Fibroblast of lung (primary cell): ENCODE measurements around the gene PRSS33. TPM values are rescaled to one million over a fixed set of nuclear protein-coding genes. Genes with fewer than 3 reads are reported as not detected.

Experiments used
- DNase-seq, 2 donors: peaks; one replicate each; pipeline versions ENCODE4 v3.0.0 to v3.0.0-alpha.2; 2010; ENCODE audit warnings: low read depth in 2 of 2
- H2AFZ ChIP-seq: 2 replicates; pipeline ENCODE4 v1.5.1; 2012; ENCODE audit warnings: low read length, control low read depth, inconsistent platforms
- H3K27ac ChIP-seq: 2 replicates; pipeline ENCODE4 v1.5.1; 2011; ENCODE audit warnings: low read length, control low read depth; ENCODE audit not compliant: insufficient read depth
- H3K27me3 ChIP-seq: 2 replicates; pipeline ENCODE4 v1.5.1; 2011; ENCODE audit warnings: mild to moderate bottlenecking, low read length; ENCODE audit not compliant: control insufficient read depth, insufficient read depth
- H3K36me3 ChIP-seq: 2 replicates; pipeline ENCODE4 v1.5.1; 2011; ENCODE audit warnings: low read length; ENCODE audit not compliant: control insufficient read depth, insufficient read depth
- H3K4me1 ChIP-seq: 2 replicates; pipeline ENCODE4 v1.5.1; 2011; ENCODE audit warnings: low read length; ENCODE audit not compliant: control insufficient read depth, insufficient read depth; ENCODE audit errors: extremely low read depth
- H3K4me2 ChIP-seq: 2 replicates; pipeline ENCODE4 v1.5.1; 2011; ENCODE audit warnings: low read length, control low read depth; ENCODE audit not compliant: insufficient read depth; ENCODE audit errors: extremely low read depth
- H3K4me3 ChIP-seq, 4 experiments: fragments of 200-600 bp in 1 of 4; sonication (generic) in 1 of 4; replicated peaks in 1 of 4; 2 replicates each; pipeline ENCODE4 v1.5.1; 2011 to 2016; ENCODE audit warnings: low read length in 4 of 4, low read depth in 3 of 4, mild to moderate bottlenecking in 3 of 4, control low read depth in 2 of 4, inconsistent platforms in 1 of 4, mixed read lengths in 1 of 4; ENCODE audit not compliant: insufficient read depth in 1 of 4; ENCODE audit errors: control extremely low read depth in 1 of 4
- H3K79me2 ChIP-seq: 2 replicates; pipeline ENCODE4 v1.5.1; 2012; ENCODE audit warnings: mild to moderate bottlenecking, low read length, inconsistent platforms; ENCODE audit not compliant: control insufficient read depth, insufficient read depth
- H3K9ac ChIP-seq: 2 replicates; pipeline ENCODE4 v1.5.1; 2011; ENCODE audit warnings: mild to moderate bottlenecking, low read length, control low read depth; ENCODE audit not compliant: insufficient read depth
- H3K9me3 ChIP-seq: 2 replicates; pipeline ENCODE4 v1.5.1; 2012; ENCODE audit warnings: low read depth, low read length; ENCODE audit not compliant: control insufficient read depth, insufficient read depth
- H4K20me1 ChIP-seq: 2 replicates; pipeline ENCODE4 v1.5.1; 2011; ENCODE audit warnings: low read length; ENCODE audit not compliant: control insufficient read depth, insufficient read depth; ENCODE audit errors: extremely low read depth
- CTCF ChIP-seq, 2 donors: IDR thresholded peaks in 1 of 2; conservative IDR thresholded peaks in 1 of 2; 1 replicate in 1 of 2; 2 replicates in 1 of 2; pipeline ENCODE4 v1.5.1; 2011 to 2012; ENCODE audit warnings: low read length in 2 of 2, control low read depth in 1 of 2, inconsistent platforms in 1 of 2, low read depth in 1 of 2, mild to moderate bottlenecking in 1 of 2
- EZH2 ChIP-seq: IDR thresholded peaks from 2 replicates; pipeline ENCODE4 v1.5.1; 2012; ENCODE audit warnings: low read length, control low read depth, mild to moderate bottlenecking; ENCODE audit errors: missing control alignments
- polyA plus RNA-seq, 2 donors: library from polyadenylated mRNA; depleted of rRNA in 1 of 2; stranded (reverse) in 1 of 2; unstranded in 1 of 2; fragments of >200 nt; gene quantifications; 2 replicates each; pipeline ENCODE4 v1.2.1, GENCODE V29; 2011 to 2012; ENCODE audit warnings: missing spikeins in 1 of 2
- total RNA-seq: library from RNA; depleted of rRNA; stranded (reverse); fragments of >200 nt; gene quantifications from 2 replicates; pipeline ENCODE4 v1.2.1, GENCODE V29; 2014

Gene PRSS33
- total and polyA plus RNA-seq, 2 donors (not counting 1 experiment from before 2014, with no cell fraction given): not detected

- Histone ChIP-seq H3K4me3 (peak overlapping the region; percentile 80 to 91 (median 86)), H2AFZ (no peak overlapping the region), H3K27ac (peak overlapping the region; percentile 100), H3K4me2 (peak overlapping the region; percentile 94), H3K36me3 (peaks cover 7% of the 10 kb centered on the region), H4K20me1 (peaks cover 10% of the 10 kb centered on the region), H3K9me3 (no peaks in the 10 kb centered on the region), H3K9ac (peak overlapping the region; percentile 98), H3K79me2 (peaks cover 52% of the 10 kb centered on the region), H3K4me1 (no peaks in the 10 kb centered on the region), H3K27me3 (no peaks in the 10 kb centered on the region)
- TF ChIP-seq EZH2: no peak
- no peak for TF ChIP-seq CTCF (conservative IDR thresholded peaks at IDR 0.05 in 1 of 2, IDR thresholded peaks at IDR 0.05 in 1 of 2; ENCODE audit: low read depth in 1 of 2, low read length in 2 of 2)
- DNase-seq: peak; percentile 66 to 85
Observed at GRCh38 chr16:2752850-2753732, 34.3 kb downstream of the PRSS33 start.

GRCh38 chr16:2752035-2752849, 35.1 kb downstream of the PRSS33 start, which contains the start of gene SRRM2:
Gene SRRM2 (plus strand): TSS chr16:2752638. CDS start chr16:2756365, 3,727 bp downstream.
- Histone ChIP-seq H3K4me3 (peak within 1 kb of the TSS; percentile 80 to 91 (median 86)), H3K4me1 (no peaks in the 10 kb centered on the region), H3K27ac (peak within 1 kb of the TSS; percentile 100), H3K36me3 (peaks cover 2% of the 10 kb centered on the region), H3K9ac (peak within 1 kb of the TSS; percentile 98), H3K79me2 (peaks cover 43% of the 10 kb centered on the region), H3K4me2 (peak within 1 kb of the TSS; percentile 94), H2AFZ (peak within 1 kb of the TSS; percentile 100), H3K27me3 (no peaks in the 10 kb centered on the region), H3K9me3 (no peaks in the 10 kb centered on the region), H4K20me1 (peaks cover 9% of the 10 kb centered on the region)
- TF ChIP-seq CTCF (conservative IDR thresholded peaks at IDR 0.05 in 1 of 2, IDR thresholded peaks at IDR 0.05 in 1 of 2; ENCODE audit: low read depth in 1 of 2, low read length in 2 of 2) (no peak), EZH2 (no peak)
- DNase-seq: peak; percentile 95 to 98

DNA sequence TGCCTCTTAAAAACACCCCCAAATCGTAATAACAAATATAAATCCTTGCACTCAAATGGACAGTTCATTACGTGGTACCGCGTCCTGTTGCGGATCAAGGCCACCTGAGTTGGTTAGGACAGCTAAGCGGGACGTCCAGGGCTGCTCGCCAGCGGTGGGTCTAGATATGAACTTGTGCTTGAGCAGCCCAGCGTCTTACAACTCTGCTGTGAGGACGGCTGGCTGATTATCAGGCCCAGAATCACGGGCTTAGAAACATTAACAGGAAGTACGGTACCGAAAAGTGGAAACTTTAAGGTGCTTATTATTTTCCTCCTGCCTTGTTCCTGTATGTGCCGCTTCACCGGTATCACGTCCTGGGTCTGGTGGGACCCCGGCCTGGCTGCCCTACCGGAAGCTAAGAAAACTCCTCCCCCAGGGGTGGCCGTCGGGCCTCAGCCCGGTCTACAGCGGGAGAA, 35.8 kb downstream of the PRSS33 start:
- TF ChIP-seq CTCF (conservative IDR thresholded peaks at IDR 0.05 in 1 of 2, IDR thresholded peaks at IDR 0.05 in 1 of 2; ENCODE audit: low read depth in 1 of 2, low read length in 2 of 2) (no peak), EZH2 (no peak)
- H3K79me2 ChIP-seq: peaks cover 37% of the 10 kb centered on the region
- DNase-seq: peak in 1 of 2 donors; percentile 20

More for the DNA sequence above, 35.8 kb downstream of the PRSS33 start:
- H3K9me3 ChIP-seq: no peaks in the 10 kb centered on the region
- H3K9ac ChIP-seq: peak overlapping the region; percentile 98
- no peaks in the 10 kb centered on the region for H3K4me1 ChIP-seq
- H4K20me1 ChIP-seq: peaks cover 5% of the 10 kb centered on the region
- peak overlapping the region; percentile 49 for H2AFZ ChIP-seq
- peak overlapping the region; percentile 100 for H3K27ac ChIP-seq
- H3K36me3 ChIP-seq: no peaks in the 10 kb centered on the region
- H3K4me2 ChIP-seq: peak overlapping the region; percentile 60
- H3K4me3 ChIP-seq: peak overlapping the region; percentile 32 to 91 (median 46)
- H3K27me3 ChIP-seq: no peaks in the 10 kb centered on the region
